Muscle layer of duodenum (tissue), 2 donors: Measurements from ENCODE around the gene KRTAP10-4.
"Not testable (repeated sequence)": the region's sequence is repeated elsewhere in the genome, so short reads cannot be mapped to it uniquely, and the experiment has no call there.

Source experiments
- H3K27ac ChIP-seq: one replicate; pipeline ENCODE4 v1.7.0; 2013; ENCODE audit warnings: mild to moderate bottlenecking, low read length
- H3K27me3 ChIP-seq: one replicate; pipeline ENCODE4 v1.7.0; 2013; ENCODE audit warnings: low read depth, mild to moderate bottlenecking, control low read depth, low read length
- H3K36me3 ChIP-seq, 2 donors: one replicate each; pipeline ENCODE4 v1.7.0; 2013; ENCODE audit warnings: low read length in 2 of 2, control low read depth in 1 of 2, mild to moderate bottlenecking in 1 of 2; ENCODE audit not compliant: insufficient read depth in 2 of 2, control insufficient read depth in 1 of 2
- H3K4me1 ChIP-seq, 2 donors: one replicate each; pipeline ENCODE4 v1.7.0; 2013; ENCODE audit warnings: low read length in 2 of 2, mild to moderate bottlenecking in 2 of 2, control low read depth in 1 of 2, moderate library complexity in 1 of 2; ENCODE audit not compliant: insufficient read depth in 2 of 2, control insufficient read depth in 1 of 2
- H3K4me3 ChIP-seq, 2 donors: one replicate each; pipeline ENCODE4 v1.7.0; 2013; ENCODE audit warnings: low read length in 2 of 2, low read depth in 1 of 2, mild to moderate bottlenecking in 1 of 2
- H3K9me3 ChIP-seq, 2 donors: one replicate each; pipeline ENCODE4 v1.7.0; 2013; ENCODE audit warnings: low read length in 2 of 2, control low read depth in 1 of 2, mild to moderate bottlenecking in 1 of 2; ENCODE audit not compliant: control insufficient read depth in 1 of 2
- donor health status: healthy.

The KRTAP10-4 gene

DNA sequence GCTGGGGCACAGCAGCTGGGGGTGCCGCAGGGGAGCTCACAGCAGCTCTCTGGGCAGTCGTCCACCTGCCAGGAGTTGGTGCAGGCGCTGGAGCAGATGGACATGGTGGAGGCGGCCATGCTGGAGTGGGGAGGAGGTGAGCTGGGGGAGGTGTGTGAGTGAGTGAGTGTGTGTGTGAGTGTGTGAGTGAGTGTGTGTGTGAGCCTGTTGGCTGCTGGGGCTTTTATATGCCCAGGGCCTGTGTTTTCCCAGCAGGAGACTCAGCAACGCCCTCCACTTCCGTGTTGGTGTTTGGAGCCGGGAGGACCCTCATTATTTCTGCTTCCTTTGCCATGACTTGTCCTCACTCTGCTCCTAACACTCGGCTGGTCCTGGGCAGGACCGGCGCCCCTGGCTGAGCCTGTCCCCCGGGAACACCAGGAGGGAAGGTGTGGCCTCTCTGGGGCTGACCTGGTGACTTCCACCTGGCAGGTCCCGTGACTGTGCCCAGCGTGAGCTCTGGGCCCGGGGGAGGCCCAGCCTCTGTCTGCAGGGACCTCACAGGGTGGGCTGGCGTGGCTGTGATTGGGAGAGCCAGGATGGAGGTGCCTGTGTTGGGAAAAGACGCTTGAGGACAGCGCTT, 22.1 kb upstream of the KRTAP10-4 start, which contains the start of gene KRTAP10-2:
Gene KRTAP10-2, minus strand, starts transcription at position 166 of the 622 bp plus-strand sequence. Its CDS starts 47 bp downstream, at position 119.
- peaks cover 4 to 7% of the 10 kb centered on the region in 2 donors for H3K4me1 ChIP-seq
- no peak within 1 kb of the TSS for H3K27ac ChIP-seq
- no peaks in the 10 kb centered on the region for H3K27me3 ChIP-seq
- peaks cover 3 to 9% of the 10 kb centered on the region in 2 donors for H3K9me3 ChIP-seq
- no peaks in the 10 kb centered on the region for H3K36me3 ChIP-seq
- no peak within 1 kb of the TSS for H3K4me3 ChIP-seq

DNA sequence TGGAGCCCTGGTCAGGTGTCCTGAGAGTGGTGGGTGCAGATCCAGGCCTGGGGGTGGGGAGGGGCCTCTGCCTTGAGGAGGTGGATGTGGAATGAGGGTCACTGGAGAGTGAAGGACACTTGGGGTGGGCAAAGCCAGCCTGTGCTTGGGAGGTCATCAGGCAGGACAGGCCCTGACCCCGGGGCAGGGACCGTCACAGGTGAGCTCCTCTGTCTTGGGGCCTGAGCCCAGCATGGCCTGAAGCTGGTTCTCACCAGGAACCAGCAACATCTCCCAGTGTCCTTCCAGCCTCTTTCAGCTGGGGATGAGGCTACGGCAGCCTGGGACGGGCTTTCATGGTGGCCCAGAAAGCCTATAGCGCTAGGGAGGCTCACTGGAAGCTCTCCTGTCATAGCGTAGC, 21.4 kb upstream of the KRTAP10-4 start:
- Histone ChIP-seq H3K36me3 (no peaks in the 10 kb centered on the region), H3K4me1 (peaks cover 4 to 7% of the 10 kb centered on the region in 2 donors), H3K4me3 (no peak overlapping the region), H3K9me3 (peaks cover 0 to 4% of the 10 kb centered on the region in 2 donors), H3K27ac (no peak overlapping the region), H3K27me3 (no peaks in the 10 kb centered on the region)

DNA sequence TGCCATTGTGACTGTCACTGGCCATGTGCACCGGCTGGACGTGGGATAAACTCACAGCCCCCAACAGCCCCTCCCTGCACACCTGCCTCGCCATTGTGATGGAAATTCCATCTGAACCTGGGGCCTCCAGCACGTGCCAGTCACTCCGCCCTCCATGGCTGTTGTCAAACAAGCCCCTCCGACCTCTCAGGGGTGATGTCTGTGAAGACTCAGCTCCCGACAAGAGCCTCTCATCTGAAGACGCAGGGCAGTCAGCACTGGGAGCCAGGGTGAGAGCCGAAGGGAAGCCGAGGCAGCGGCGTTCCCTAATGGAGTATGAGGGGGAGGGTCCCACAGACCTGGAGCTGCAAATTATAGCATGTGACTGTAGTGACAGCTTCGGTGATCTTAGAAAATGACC, 20.8 kb upstream of the KRTAP10-4 start:
- Histone ChIP-seq H3K9me3 (peaks cover 0 to 4% of the 10 kb centered on the region in 2 donors), H3K4me1 (peaks cover 4 to 7% of the 10 kb centered on the region in 2 donors), H3K36me3 (no peaks in the 10 kb centered on the region), H3K4me3 (no peak overlapping the region), H3K27me3 (no peaks in the 10 kb centered on the region), H3K27ac (no peak overlapping the region)

DNA sequence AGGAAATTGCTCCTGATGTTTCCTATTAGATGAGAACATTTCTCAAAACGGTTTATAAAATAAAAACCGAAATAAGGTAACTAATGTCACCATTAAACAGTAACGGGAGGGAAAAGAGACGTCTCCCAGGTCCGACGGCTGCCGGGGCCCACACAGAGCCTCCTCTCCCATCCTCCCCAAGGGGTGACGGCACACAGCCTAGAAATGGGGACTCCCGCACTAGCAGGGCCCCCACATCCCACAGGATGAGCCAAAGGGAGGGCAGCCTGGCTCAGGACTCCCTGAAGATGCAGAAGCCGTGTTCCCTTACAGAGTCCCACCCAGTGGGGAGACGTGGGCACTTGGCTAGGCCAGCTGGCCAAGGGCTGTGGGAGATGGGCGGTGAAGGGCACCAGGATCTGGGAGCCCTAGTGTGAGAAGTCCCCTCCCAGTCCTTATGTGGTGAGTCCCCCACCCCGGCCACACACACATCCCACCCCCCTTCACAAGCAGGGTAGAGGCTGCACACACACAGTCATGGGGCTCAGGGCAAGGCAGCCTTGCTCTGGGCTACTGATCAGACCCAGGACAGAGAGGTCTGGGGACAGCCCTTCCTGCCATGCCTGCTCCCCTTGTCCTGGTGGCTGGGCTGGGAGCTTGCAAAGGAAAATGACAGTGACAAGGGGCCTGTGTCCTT, 18.2 kb upstream of the KRTAP10-4 start:
- H3K27me3 ChIP-seq: no peaks in the 10 kb centered on the region

DNA sequence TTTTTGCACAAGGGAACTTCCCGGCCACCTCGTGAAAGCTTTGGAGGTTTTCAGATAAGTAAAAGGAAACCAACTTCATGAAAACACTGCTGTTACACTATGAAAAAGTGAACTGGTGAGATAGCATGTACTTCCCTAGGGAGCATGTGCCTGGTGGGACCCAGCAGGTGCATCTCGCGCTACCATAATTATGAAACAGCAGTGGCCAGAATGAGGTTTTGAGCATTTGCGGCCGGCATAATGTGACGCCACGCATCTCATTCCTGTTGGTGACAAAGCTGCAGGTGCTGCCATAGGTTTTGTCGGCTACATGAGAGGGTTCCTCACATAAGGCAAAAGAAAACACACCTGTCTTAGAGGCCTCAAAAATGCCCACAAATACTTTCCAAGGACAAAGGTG, 16.6 kb upstream of the KRTAP10-4 start:
- H3K9me3 ChIP-seq: peaks cover 0 to 4% of the 10 kb centered on the region in 2 donors
- H3K4me3 ChIP-seq: no peak overlapping the region
- no peaks in the 10 kb centered on the region for H3K27me3 ChIP-seq
- H3K4me1 ChIP-seq: no peaks in the 10 kb centered on the region
- H3K36me3 ChIP-seq: no peaks in the 10 kb centered on the region
- H3K27ac ChIP-seq: no peak overlapping the region

More for the DNA sequence above, 18.2 kb upstream of the KRTAP10-4 start:
- Histone ChIP-seq H3K9me3 (peaks cover 0 to 4% of the 10 kb centered on the region in 2 donors), H3K27ac (no peak overlapping the region), H3K4me1 (no peaks in the 10 kb centered on the region), H3K4me3 (no peak overlapping the region), H3K36me3 (no peaks in the 10 kb centered on the region)

DNA sequence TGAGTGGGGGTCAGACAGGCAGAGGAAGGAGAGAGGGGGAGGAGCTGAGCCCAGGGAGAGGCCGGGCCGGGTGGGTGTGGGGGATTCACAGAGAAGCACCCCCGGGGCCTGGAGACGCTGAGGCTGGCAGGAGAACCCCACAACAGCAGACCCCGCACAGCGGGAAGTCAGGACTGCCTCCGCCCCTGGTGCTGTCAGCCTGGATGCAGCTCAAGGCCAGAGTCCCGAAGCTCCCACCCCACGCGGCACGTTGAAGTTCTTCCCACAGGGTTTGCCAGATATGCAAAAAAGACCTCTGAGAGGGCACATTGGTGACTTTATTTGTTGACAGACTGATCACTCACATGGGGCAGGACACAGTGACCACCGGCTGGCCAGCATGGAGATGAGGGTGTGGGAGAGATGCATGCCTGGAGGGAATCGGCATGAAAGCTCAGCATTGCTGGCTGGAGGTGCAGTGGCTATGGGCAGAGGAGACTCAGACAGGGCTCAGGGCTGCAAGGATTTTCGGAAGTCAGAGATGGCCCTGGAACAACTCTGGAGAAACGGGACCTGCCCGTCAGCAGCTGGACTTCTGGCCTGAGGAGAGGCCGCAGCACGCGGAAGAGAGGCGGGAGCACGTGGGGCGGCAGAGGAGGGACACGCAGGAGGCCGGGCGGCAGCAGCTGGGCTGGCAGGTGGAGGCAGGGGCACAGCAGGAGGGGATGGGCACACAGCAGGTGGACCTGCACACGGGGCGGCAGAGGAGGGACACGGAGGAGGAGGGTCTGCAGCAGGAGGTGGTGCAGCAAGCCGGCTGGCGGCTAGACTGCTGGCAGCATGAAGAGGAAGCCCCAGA, 15.8 kb upstream of the KRTAP10-4 start:
- Histone ChIP-seq H3K27ac (no peak overlapping the region), H3K4me1 (no peaks in the 10 kb centered on the region), H3K27me3 (no peaks in the 10 kb centered on the region), H3K36me3 (no peaks in the 10 kb centered on the region), H3K9me3 (peaks cover 0 to 7% of the 10 kb centered on the region in 2 donors), H3K4me3 (no peak overlapping the region)

DNA sequence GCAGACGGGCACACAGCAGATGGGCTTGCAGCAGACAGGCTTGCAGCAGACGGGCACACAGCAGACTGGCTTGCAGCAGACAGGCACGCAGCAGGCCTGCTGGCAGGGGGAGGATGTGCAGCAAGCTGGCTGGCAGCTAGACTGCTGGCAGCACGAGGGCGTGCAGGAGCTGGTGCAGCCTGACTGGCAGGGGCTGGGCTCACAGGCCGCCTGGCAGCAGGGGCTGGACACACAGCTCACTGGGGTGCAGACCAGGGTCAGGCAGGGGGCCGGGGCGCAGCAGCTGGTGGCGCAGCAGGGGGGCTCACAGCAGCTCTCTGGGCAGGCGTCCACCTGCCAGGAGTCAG, 15.2 kb upstream of the KRTAP10-4 start:
- H3K27ac ChIP-seq: not testable (repeated sequence)

DNA sequence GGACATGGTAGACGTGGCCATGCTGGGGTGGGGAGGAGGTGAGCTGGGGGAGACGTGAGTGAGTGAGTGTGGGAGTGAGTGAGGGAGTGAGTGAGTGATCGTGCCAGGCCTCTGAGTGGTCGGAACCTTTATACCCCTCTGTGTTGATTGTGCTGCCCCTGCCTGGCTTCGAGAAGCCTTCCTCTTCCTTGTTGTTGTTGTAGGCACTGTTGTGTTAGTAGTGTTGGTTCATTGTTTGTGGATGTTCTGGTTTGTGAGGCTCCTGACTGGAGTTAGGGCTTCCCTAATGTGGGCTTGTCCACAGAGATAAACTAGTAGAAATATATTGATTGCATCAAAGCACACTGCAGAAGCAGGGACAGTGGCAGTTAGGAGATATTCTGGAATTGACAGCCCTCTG, 14.8 kb upstream of the KRTAP10-4 start, which contains the start of gene KRTAP10-3:
Gene KRTAP10-3, minus strand, starts transcription at position 101 of the 400 bp plus-strand sequence. Its CDS starts 80 bp downstream, at position 21.
- Histone ChIP-seq H3K9me3 (peaks cover 0 to 8% of the 10 kb centered on the region in 2 donors), H3K36me3 (no peaks in the 10 kb centered on the region), H3K4me3 (no peak within 1 kb of the TSS), H3K27me3 (no peaks in the 10 kb centered on the region), H3K4me1 (no peaks in the 10 kb centered on the region), H3K27ac (no peak within 1 kb of the TSS)

More for the DNA sequence above, 15.2 kb upstream of the KRTAP10-4 start:
- not testable (repeated sequence) for H3K9me3 ChIP-seq, H3K4me1 ChIP-seq, H3K36me3 ChIP-seq, H3K4me3 ChIP-seq, H3K27me3 ChIP-seq

DNA sequence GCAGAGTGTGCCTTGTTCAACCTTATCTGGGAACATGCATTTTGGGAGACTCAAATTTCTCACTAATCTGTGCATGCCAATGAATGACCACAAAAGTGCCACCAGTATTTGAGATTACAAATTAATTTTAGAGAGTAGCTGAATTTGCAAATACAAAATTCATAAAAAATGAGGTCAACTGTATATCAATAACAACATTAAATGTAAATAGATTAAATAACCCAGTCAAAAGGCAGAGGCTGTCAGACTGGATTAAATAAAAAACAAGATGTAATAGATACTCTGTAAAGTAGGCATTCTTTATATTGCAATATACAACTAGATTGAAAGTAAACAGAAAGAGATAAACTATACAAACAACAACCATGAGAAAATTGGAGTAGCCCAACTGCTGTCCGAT, 9.4 kb upstream of the KRTAP10-4 start:
- Histone ChIP-seq H3K4me3 (no peak overlapping the region), H3K27me3 (no peaks in the 10 kb centered on the region), H3K9me3 (peaks cover 0 to 4% of the 10 kb centered on the region in 2 donors), H3K4me1 (no peaks in the 10 kb centered on the region), H3K36me3 (no peaks in the 10 kb centered on the region), H3K27ac (no peak overlapping the region)

DNA sequence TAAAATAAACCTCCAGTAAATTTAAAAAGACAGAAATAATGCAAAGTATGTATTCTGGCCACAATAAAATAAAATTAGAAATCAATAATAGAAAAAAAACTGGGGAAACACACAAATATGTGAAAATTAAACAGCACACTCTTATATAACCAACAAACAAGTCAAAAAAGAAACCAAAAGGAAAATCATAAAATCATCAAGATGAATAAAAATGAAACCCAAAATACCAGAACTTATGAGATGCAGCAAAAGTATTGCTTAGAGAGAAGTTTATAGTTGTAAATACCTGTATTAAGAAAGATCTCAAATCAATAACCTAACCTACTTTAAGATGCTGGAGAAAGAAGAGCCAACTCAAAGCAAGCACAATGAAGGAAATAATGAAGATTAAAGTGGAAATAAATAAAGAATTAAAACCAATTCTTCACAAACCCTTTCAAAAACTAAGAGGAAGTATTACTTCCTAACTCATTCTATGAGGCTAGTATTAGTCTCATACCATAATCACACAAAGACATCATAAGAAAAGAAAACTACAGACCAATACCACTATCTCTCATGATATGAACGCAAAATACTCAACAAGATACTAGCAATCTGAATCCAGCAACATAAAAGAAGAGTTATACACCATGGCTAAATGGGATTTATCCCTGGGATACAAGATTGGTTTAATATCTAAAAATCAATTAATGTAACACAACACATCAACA, 8.5 kb upstream of the KRTAP10-4 start:
- H3K27me3 ChIP-seq: no peaks in the 10 kb centered on the region
- H3K4me3 ChIP-seq: no peak overlapping the region
- no peak overlapping the region for H3K27ac ChIP-seq
- H3K9me3 ChIP-seq: peaks cover 0 to 4% of the 10 kb centered on the region in 2 donors
- no peaks in the 10 kb centered on the region for H3K4me1 ChIP-seq
- H3K36me3 ChIP-seq: no peaks in the 10 kb centered on the region

DNA sequence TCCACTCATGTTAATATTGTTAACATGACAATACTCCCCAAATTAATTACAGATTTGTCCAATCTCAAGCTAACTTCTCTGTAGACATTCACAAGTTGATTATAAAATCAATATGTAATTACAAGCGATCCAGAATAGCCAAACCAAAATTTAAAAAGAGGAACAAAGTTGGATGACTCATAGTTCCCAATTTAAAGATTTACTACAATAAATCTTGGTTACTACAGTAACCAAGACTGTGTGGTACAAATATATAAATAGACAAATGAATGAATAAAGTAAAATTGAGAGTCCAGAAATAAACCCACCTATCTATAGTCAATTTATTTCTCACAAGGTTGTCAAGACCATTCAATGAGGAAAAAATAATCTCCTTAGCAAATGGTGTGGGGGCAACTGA, 7.1 kb upstream of the KRTAP10-4 start:
- no peak overlapping the region for H3K27ac ChIP-seq
- H3K36me3 ChIP-seq: no peaks in the 10 kb centered on the region
- no peaks in the 10 kb centered on the region for H3K27me3 ChIP-seq
- no peak overlapping the region for H3K4me3 ChIP-seq
- peaks cover 4 to 12% of the 10 kb centered on the region in 2 donors for H3K9me3 ChIP-seq
- H3K4me1 ChIP-seq: no peaks in the 10 kb centered on the region
